Cardiac septum (tissue), 1 donor: ENCODE results near the gene KRTAP5-11. TPM values are rescaled to one million over a fixed set of nuclear protein-coding genes. Genes with fewer than 3 reads are reported as not detected.
"Not testable (repeated sequence)": the region's sequence is repeated elsewhere in the genome, so short reads cannot be mapped to it uniquely, and the experiment has no call there.

Experiments used
- DNase-seq: peaks from one replicate; pipeline ENCODE4 v3.0.0-alpha.2; 2020; ENCODE audit warnings: low spot score
- intact Hi-C: fragments of 100-400 bp; cut with DNase I; formaldehyde crosslinking; loops from one replicate; pipeline ENCODE4 v1.14.0; 2022
- total RNA-seq: library from RNA; stranded (reverse); fragmentation: NEBNext Ultra II Directional; extraction: Animal tissue kit (Norgen Biotek cat#: 25700); gene quantifications from one replicate; pipeline ENCODE4 v1.2.1, GENCODE V29; 2021
- donor health status: DM: no; HTN: no; CAD: no.

Gene KRTAP5-11
- total RNA-seq, 1 donor from 2014 or later, result not detected

DNA sequence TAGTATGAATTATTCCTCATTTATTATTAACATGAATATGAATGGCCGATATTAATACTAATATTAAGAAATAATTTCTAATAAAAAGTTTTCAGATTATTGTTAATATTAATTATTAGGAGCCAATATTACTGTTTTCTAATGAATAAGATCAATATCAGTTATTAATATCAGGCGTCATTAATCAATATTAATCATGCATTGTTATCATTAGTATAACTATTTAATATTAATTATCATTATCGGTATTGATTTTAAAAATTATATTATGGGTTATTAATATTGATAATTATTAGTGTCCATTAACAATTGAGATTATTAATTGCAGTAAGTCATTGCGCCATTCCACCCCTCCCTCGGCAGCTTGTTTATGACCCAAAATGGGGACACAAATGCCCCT, 3.0 kb upstream of the KRTAP5-11 start:
- intact Hi-C loops, DNase-seq: not testable (repeated sequence)

GRCh38 chr11:71582969-71583368, 294 bp upstream of the KRTAP5-11 start:
- DNase-seq, intact Hi-C loops: not testable (repeated sequence)

- DNase-seq, result no peak
- intact Hi-C loops, result no loop called here
Observed at GRCh38 chr11:71581826-71582225, 849 bp downstream of the KRTAP5-11 start.

GRCh38 chr11:71580057-71581003, 2.3 kb downstream of the KRTAP5-11 start:
- DNase-seq, result no peak
- intact Hi-C loops, result no loop called here

- DNase-seq, intact Hi-C loops: not testable (repeated sequence)
Observed at GRCh38 chr11:71579513-71579912, 3.2 kb downstream of the KRTAP5-11 start.

- no peak for DNase-seq
- intact Hi-C loops, result no loop called here
Observed at GRCh38 chr11:71577469-71578004, 5.1 kb downstream of the KRTAP5-11 start.

- intact Hi-C loops, DNase-seq: not testable (repeated sequence)
Observed at GRCh38 chr11:71576688-71577465, 5.8 kb downstream of the KRTAP5-11 start.

DNA sequence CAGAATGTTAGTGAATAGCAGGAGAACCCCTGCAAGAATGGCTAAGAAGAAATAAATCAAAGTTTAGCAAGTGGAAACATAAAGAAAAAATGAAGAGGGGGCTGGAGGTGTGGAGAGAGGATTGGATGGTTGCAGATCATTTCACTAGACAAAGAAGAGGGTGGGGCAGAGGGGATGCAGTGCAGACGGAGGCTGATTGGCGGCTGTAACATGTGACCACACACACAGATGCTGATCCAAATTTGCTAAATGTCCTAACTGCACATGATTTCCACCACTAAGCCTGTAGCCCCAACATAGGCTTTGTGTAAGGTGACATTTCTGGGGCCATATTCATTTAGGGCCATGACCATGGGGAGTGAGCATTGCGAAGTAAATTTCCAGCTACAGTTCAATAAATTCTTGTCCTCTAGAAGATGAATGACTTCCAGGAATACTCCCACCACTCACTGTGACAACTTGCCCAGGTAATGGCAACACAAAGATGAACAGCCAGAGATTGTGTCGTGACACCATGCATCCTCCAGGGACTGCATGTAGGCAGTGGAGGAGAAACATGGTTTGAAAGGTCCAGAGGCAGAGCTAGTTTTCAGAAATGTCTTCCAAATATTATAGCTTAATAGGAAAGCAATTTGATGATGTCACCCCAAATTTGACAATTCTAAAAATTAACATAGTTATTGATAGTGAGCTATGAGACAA, 6.8 kb downstream of the KRTAP5-11 start:
- no peak for DNase-seq
- intact Hi-C loops, result no loop called here

GRCh38 chr11:71574418-71574817, 8.3 kb downstream of the KRTAP5-11 start:
- intact Hi-C loops, result no loop called here
- no peak for DNase-seq

- intact Hi-C loops, result no loop called here
- DNase-seq, result no peak
Observed at GRCh38 chr11:71572811-71573210, 9.9 kb downstream of the KRTAP5-11 start.

GRCh38 chr11:71571101-71571850, 11.4 kb downstream of the KRTAP5-11 start:
- DNase-seq, intact Hi-C loops: not testable (repeated sequence)

DNA sequence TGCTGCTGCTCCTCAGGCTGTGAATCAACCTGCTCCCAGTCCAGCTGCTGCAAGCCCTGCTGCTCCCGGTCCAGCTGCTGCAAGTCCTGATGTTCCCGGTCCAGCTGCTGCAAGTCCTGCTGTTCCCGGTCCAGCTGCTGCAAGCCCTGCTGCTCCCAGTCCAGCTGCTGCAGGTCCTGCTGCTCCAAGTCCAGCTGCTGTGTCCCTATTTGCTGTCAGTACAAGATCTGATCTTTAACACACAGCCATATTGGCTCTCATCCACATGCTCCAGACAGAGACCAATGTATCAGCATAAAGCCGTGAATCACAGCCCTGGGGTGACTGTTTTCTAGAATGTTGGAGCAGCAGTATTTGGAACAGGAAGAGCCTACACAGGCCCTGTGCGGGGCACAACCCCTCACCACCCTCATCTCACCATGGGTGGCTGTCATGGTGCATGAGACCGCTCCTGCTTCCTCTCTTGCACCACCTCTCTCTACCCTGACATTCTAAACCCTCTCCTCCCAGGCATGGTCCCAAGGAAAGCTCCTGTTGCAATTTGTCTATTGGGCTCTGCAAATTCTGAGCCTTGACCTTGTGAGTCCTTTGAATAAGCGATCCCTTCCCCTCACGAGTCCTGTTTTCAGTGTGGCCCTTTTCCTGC, 13.8 kb downstream of the KRTAP5-11 start:
- DNase-seq, result no peak
- intact Hi-C loops, result no loop called here

DNA sequence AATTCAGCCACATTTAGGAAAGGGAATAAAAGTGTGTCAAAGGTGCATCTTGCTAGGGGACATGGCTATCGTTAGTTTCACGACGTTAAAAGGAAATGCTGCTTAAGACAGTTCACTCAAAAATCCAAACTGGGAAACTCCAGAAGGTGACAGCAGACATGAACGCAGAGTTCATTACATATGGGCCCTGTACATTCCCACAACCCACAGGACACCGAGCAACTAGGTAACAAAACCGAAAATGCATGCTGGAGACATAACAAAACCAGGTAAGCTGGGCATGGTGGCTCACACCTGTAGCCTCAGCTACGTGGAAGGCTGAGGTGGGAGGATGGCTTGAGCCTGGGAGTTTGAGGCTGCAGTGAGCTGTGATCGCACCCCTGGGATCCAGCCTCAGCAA, 15.0 kb downstream of the KRTAP5-11 start:
- DNase-seq, intact Hi-C loops: not testable (repeated sequence)

DNA sequence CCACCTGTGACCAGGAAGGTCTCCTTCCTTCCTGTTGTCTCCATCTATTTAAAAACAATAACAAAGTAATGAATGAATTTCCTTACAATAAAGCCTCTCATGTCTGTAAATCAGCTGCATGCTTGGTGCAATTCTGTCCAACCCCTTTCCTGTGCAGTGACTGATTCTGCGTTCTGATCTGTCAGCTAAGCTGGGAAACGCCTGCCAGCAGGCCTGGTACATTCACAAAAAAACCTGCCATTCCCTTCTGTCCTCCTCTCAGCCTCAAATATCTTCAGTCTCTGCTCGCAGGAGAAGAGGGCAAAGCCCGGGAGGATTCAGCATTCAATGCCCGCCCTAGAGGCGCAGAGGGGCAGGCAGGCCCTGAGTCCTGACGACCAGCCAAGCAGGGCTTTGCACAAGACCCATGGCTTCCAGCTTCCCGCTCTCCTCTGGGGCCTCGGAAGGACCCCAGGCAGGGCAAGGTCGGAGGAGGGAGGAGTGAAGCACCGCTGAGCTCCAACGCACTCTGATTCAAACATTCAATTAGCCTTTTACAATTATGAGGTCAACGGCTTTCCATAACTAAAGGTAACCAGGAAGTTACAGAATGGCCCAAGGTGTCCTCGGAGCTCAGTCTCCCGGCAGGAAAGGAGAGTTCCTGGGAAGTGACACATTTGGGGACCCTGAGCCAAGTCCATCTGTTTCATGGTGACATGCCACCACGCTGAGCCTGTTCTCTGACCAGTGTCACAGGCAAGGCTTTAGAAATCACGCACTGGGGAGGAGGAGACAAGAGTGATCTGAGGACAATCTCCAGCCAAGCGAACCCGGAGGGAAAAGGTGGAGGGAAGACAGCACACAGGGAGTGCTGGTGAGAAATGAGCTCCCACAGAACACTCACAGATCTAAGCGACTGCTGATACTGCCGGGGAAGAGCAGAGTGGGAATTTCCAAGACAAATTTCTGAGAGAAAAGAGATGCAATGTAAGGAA, 15.8 kb downstream of the KRTAP5-11 start:
- DNase-seq, intact Hi-C loops: not testable (repeated sequence)

- DNase-seq, result no peak
Observed at GRCh38 chr11:71566081-71566620, 16.5 kb downstream of the KRTAP5-11 start.

GRCh38 chr11:71565263-71565662, 17.4 kb downstream of the KRTAP5-11 start, which contains the start of gene KRTAP5-10:
KRTAP5-10 (plus strand) TSS chr11:71565563; CDS start chr11:71565588, 25 bp downstream.
- DNase-seq, result no peak
- intact Hi-C loops, result no loop called here

More at GRCh38 chr11:71566081-71566620, 16.5 kb downstream of the KRTAP5-11 start:
- intact Hi-C loops, result no loop called here

- no peak for DNase-seq
- intact Hi-C loops, result no loop called here
Observed at GRCh38 chr11:71564430-71564829, 18.2 kb downstream of the KRTAP5-11 start.
